OCI-LY7 (cell line): ENCODE measurements around the gene DDAH2.

Source experiments
- CTCF ChIP-seq: fragments of 200-600 bp; sonication (generic); conservative IDR thresholded peaks from 2 replicates; pipeline ENCODE4 v1.5.1; 2014; ENCODE audit warnings: mild to moderate bottlenecking, antibody characterized with exemption, low read length, moderate library complexity, mixed read lengths
- EZH2phosphoT487 ChIP-seq: fragments of 200-600 bp; sonication (generic); IDR thresholded peaks from 2 replicates; pipeline ENCODE4 v1.6.1; 2018; ENCODE audit warnings: low read depth, borderline replicate concordance, mild to moderate bottlenecking, mixed run types, antibody characterized with exemption, low read length, moderate library complexity, mixed read lengths

DNA sequence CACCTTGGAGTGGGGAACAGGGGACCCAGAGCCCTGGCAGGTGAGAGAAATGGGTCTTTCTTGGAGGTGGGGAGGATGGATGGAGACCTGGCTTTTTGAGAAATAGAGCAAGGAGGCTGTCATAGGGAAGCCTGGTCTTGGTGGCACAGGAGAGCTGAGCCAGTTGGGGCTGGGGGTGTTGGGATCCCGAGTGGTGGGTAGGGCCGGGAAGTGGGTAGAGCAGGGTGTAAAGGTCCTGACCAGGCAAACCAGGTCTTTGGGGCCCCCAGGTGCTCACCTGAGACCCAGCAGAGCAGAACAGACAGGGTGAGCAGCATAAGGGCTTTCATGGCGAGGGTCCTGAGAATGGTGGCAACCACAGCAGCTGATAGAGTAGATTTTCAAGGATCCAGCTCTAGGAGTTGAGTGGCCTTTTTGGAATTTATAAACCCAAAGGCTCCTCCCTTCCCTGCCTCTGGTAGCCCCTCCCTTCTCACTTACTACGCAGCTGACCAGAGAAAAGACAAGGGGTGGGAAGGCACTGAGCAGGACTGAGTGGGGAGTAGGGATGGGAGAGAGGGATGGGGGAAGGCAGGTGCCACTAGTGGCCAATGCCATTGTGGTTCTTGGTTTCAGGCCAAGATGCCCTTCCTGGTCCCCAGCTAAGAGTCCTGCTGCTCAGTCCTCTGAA, 7.6 kb downstream of the DDAH2 start, which contains the start of gene LY6G6C:
- TF ChIP-seq CTCF, result no peak
- TF ChIP-seq EZH2phosphoT487, result no peak
